Right lobe of liver (tissue), 6 donors: ENCODE data around the gene ERC1. TPM values are rescaled to one million over a fixed set of nuclear protein-coding genes. Genes with fewer than 3 reads are reported as not detected.

Source experiments
- ATAC-seq, 4 donors: fragments of 200-7000 bp; cut with Tn5 transposase; one replicate each; pipeline ENCODE4 v1.9.1; 2020; ENCODE audit warnings: mild to moderate bottlenecking in 4 of 4, moderate library complexity in 4 of 4
- DNase-seq, 3 donors: peaks; one replicate each; pipeline ENCODE4 v3.0.0-alpha.2; 2020
- H3K27ac ChIP-seq, 3 donors: fragments of 200-600 bp; one replicate each; pipeline ENCODE4 v1.8.0; 2022
- H3K27me3 ChIP-seq, 2 donors: fragments of 200-600 bp; one replicate each; pipeline ENCODE4 v1.8.0; 2022
- H3K36me3 ChIP-seq, 4 donors: fragments of 200-600 bp; sonication (generic) in 1 of 4; one replicate each; pipeline versions ENCODE4 v1.5.1 to v1.8.0; 2017 to 2022; ENCODE audit warnings: control low read depth in 1 of 4
- H3K4me1 ChIP-seq, 4 donors: fragments of 200-600 bp; sonication (generic) in 1 of 4; one replicate each; pipeline versions ENCODE4 v1.5.1 to v1.8.0; 2017 to 2022; ENCODE audit warnings: control low read depth in 1 of 4
- H3K4me3 ChIP-seq, 3 donors: fragments of 200-600 bp; one replicate each; pipeline ENCODE4 v1.8.0; 2022
- H3K9me3 ChIP-seq, 4 donors: fragments of 200-600 bp; sonication (generic) in 1 of 4; one replicate each; pipeline versions ENCODE4 v1.5.1 to v1.8.0; 2017 to 2022; ENCODE audit warnings: control low read depth in 1 of 4
- CTCF ChIP-seq, 4 donors: fragments of 200-600 bp in 3 of 4; fragments of 450-650 bp in 1 of 4; IDR thresholded peaks; one replicate each; pipeline versions ENCODE4 v1.5.1 to v1.8.0; 2016 to 2022; ENCODE audit warnings: antibody characterized with exemption in 4 of 4, mild to moderate bottlenecking in 2 of 4
- POLR2A ChIP-seq: fragments of 450-650 bp; IDR thresholded peaks from one replicate; pipeline ENCODE4 v1.6.1; 2017; ENCODE audit warnings: antibody characterized with exemption, mild to moderate bottlenecking
- WGBS: methylation state at CpG from one replicate; pipeline ENCODE4 v1.1.6; 2018; ENCODE audit warnings: low coverage, low lambda C conversion rate; ENCODE audit not compliant: insufficient coverage; ENCODE audit errors: missing lambda C conversion rate; 5-methylcytosine and 5-hydroxymethylcytosine counted together
- intact Hi-C, 2 donors: fragments of 100-400 bp; cut with DNase I; formaldehyde crosslinking; loops; one replicate each; pipeline versions ENCODE4 v1.11.2 to v1.14.1; 2022
- total RNA-seq, 6 experiments: library from RNA; depleted of rRNA in 2 of 6; stranded (reverse); fragments of >200 nt in 2 of 6; fragmentation: NEBNext Ultra II Directional in 3 of 6; extraction: Animal tissue kit (Norgen Biotek cat#: 25700) in 3 of 6; gene quantifications; one replicate each; pipeline versions ENCODE4 v1.1.0 to v1.2.4, GENCODE V29; 2016 to 2023
- donor health status: DM: no; HTN: yes; CAD: no.
- donor health status: DM: no; HTN: no; CAD: no.
- donor health status: DM: no; HTN: no; CAD: no.
- donor health status: DM: no; HTN: yes; CAD: no.
- donor health status: DM: no; HTN: yes; CAD: no.

ERC1 gene
- total RNA-seq, 6 experiments from 2014 or later, result 24.8 to 30.8 (median 28.6) TPM

- H3K9me3 ChIP-seq, result no peaks in the 10 kb centered on the region
- ATAC-seq (peak in 1 of 4 donors; percentile 5), DNase-seq (no peak)
- H3K4me1 ChIP-seq, result no peaks in the 10 kb centered on the region
- H3K27me3 ChIP-seq, result no peaks in the 10 kb centered on the region
- H3K4me3 ChIP-seq, result no peak overlapping the region
- H3K36me3 ChIP-seq, result no peaks in the 10 kb centered on the region
- WGBS, result no CpG with 5 or more reads among the region's 36 CpGs
- TF ChIP-seq POLR2A (no peak), CTCF (IDR thresholded peaks at IDR 0.05) (no peak)
- no peak overlapping the region for H3K27ac ChIP-seq
- intact Hi-C loops, result no loop called here
These were observed 509.2 kb downstream of the ERC1 start for GRCh38 chr12:1500095-1500801.

- DNase-seq, result no peak
- ATAC-seq, result no peak
- 95% methylated on average over 3 of the region's 10 CpGs for WGBS
- Histone ChIP-seq H3K4me1 (no peaks in the 10 kb centered on the region), H3K27ac (no peak overlapping the region), H3K36me3 (no peaks in the 10 kb centered on the region), H3K9me3 (no peaks in the 10 kb centered on the region), H3K27me3 (no peaks in the 10 kb centered on the region), H3K4me3 (no peak overlapping the region)
- intact Hi-C loops, result no loop called here
- TF ChIP-seq CTCF (IDR thresholded peaks at IDR 0.05), result no peak
- no peak for TF ChIP-seq POLR2A
These were observed 510.0 kb downstream of the ERC1 start for GRCh38 chr12:1501001-1501400.

- no peak overlapping the region for H3K27ac ChIP-seq
- TF ChIP-seq CTCF (IDR thresholded peaks at IDR 0.05), result no peak
- no peak for TF ChIP-seq POLR2A
- H3K4me1 ChIP-seq, result no peaks in the 10 kb centered on the region
- H3K9me3 ChIP-seq, result no peaks in the 10 kb centered on the region
- intact Hi-C loops, result no loop called here
- no peak for DNase-seq
- 91% methylated on average over 12 of the region's 19 CpGs for WGBS
- no peaks in the 10 kb centered on the region for H3K27me3 ChIP-seq
- no peak for ATAC-seq
- H3K4me3 ChIP-seq, result no peak overlapping the region
- H3K36me3 ChIP-seq, result no peaks in the 10 kb centered on the region
These were observed 510.8 kb downstream of the ERC1 start for GRCh38 chr12:1501695-1502378.

GRCh38 chr12:1502379-1502720 is 511.3 kb downstream of the ERC1 start:
- DNase-seq (no peak), ATAC-seq (no peak)
- TF ChIP-seq POLR2A (no peak), CTCF (IDR thresholded peaks at IDR 0.05) (no peak)
- Histone ChIP-seq H3K27ac (no peak overlapping the region), H3K36me3 (no peaks in the 10 kb centered on the region), H3K27me3 (no peaks in the 10 kb centered on the region), H3K9me3 (no peaks in the 10 kb centered on the region), H3K4me1 (no peaks in the 10 kb centered on the region), H3K4me3 (no peak overlapping the region)
- WGBS, result 26% methylated on average over 4 of the region's 6 CpGs
- intact Hi-C loops, result no loop called here
